ENCODE results near the gene VMAC.

DNA sequence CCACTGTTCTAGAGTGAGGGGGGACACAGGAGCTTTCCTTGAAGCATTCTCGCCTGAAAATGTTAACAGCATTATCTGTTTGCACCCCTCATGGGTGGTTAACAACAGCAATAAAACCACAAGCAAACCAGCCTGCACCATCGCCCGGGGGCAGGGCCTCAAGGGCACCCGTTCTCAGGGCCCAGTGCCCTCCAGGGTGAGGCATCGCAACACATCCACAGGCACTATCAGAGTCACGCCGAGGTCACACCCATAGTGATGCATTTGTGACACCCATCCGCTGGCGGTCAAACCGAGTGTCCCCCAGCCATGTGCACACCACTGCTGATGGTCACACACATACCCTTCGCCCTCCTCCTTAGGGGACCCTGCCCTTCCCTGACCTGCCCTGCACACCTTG is 38.9 kb upstream of the VMAC start:
- TF ChIP-seq POLR2AphosphoS5 (IDR thresholded peaks at IDR 0.05) (no peak), CTCF (IDR thresholded peaks at IDR 0.05) (no peak), POLR2A (IDR thresholded peaks at IDR 0.05) (no peak)
